ENCODE measurements around the gene LRRK1. TPM values are rescaled to one million over a fixed set of nuclear protein-coding genes. Genes with fewer than 3 reads are reported as not detected.

Gene LRRK1
- total and polyA plus RNA-seq, 2 experiments from 2014 or later = 2.6 to 4.5 TPM

GRCh38 chr15:100942656-100943425 lies 23.7 kb downstream of the LRRK1 start:
- Histone ChIP-seq H3K36me3 (ENCODE audit: insufficient read depth) (no peaks in the 10 kb centered on the region), H3K4me2 (no peak overlapping the region), H3K79me2 (replicated peaks; ENCODE audit: insufficient read depth) (no peaks in the 10 kb centered on the region), H3K27ac (ENCODE audit: low read depth) (no peak overlapping the region), H2AFZ (no peak overlapping the region), H4K20me1 (replicated peaks; ENCODE audit: insufficient read depth) (no peaks in the 10 kb centered on the region), H3K4me3 (no peak overlapping the region), H3F3A (replicated peaks; ENCODE audit: low read depth) (no peaks in the 10 kb centered on the region), H3K27me3 (ENCODE audit: insufficient read depth) (no peaks in the 10 kb centered on the region), H3K9me2 (ENCODE audit: insufficient read depth) (no peaks in the 10 kb centered on the region), H3K4me1 (ENCODE audit: insufficient read depth) (no peaks in the 10 kb centered on the region)
- H3K4me1 Mint-ChIP-seq = peaks cover 4% of the 10 kb centered on the region; the same call in 2 of the 3 replicates
- no peak overlapping the region for H3K27ac Mint-ChIP-seq
- H3K36me3 Mint-ChIP-seq (ENCODE audit: low read depth) = no peaks in the 10 kb centered on the region
- TF ChIP-seq CTCF (conservative IDR thresholded peaks at IDR 0.05; ENCODE audit: low read depth in 2 of 2) (no peak), REST (IDR thresholded peaks at IDR 0.05; ENCODE audit: unreplicated experiment) (no peak), EZH2 (IDR thresholded peaks at IDR 0.05; ENCODE audit: low read depth, unreplicated experiment) (no peak), JUNB (IDR thresholded peaks at IDR 0.05; ENCODE audit: unreplicated experiment) (no peak), ZNF462 (CRISPR knock-in tag; IDR thresholded peaks at IDR 0.05) (no peak), CREB1 (CRISPR knock-in tag; IDR thresholded peaks at IDR 0.05; ENCODE audit: low read depth) (no peak), STAT1 (IDR thresholded peaks at IDR 0.05; ENCODE audit: unreplicated experiment) (no peak), ZNF331 (CRISPR knock-in tag; IDR thresholded peaks at IDR 0.05; ENCODE audit: low read depth) (no peak), POLR2AphosphoS5 (IDR thresholded peaks at IDR 0.05; ENCODE audit: low read depth) (no peak), NANOG (IDR thresholded peaks at IDR 0.05; ENCODE audit: borderline replicate concordance) (no peak), EZH2phosphoT487 (IDR thresholded peaks at IDR 0.05; ENCODE audit: unreplicated experiment) (no peak), ETS1 (IDR thresholded peaks at IDR 0.05) (no peak), ZNF114 (CRISPR knock-in tag; IDR thresholded peaks at IDR 0.05) (no peak)
- no peak for ATAC-seq
- peaks cover 3% of the 10 kb centered on the region for H3K27me3 Mint-ChIP-seq (ENCODE audit: insufficient read depth, low read depth, poor library complexity)
- H3K9me3 Mint-ChIP-seq = no peaks in the 10 kb centered on the region
- DNase-seq (ENCODE audit: low spot score) = no peak
- H3K4me3 Mint-ChIP-seq = no peak overlapping the region

All from GM23338 (cell line).